CD4-positive, alpha-beta T cell treated with Interleukin-4 for 1 hour (primary cell): ENCODE measurements around the gene PCBP4.
"Not testable (repeated sequence)": the region's sequence is repeated elsewhere in the genome, so short reads cannot be mapped to it uniquely, and the experiment has no call there.

Source experiments
- DNase-seq, 2 donors: peaks; one replicate each; pipeline ENCODE4 v3.0.0-alpha.2; 2020 to 2022

PCBP4 gene

GRCh38 chr3:51937611-51938450 lies 29.4 kb downstream of the PCBP4 start:
- DNase-seq: no peak

- no peak for DNase-seq
Observed at GRCh38 chr3:51937014-51937413, 30.2 kb downstream of the PCBP4 start.

GRCh38 chr3:51935886-51936755 lies 31.1 kb downstream of the PCBP4 start:
- DNase-seq: no peak

- no peak for DNase-seq
Observed at GRCh38 chr3:51934991-51935885, 32.0 kb downstream of the PCBP4 start.

- DNase-seq: no peak
Observed at GRCh38 chr3:51934139-51934850, 33.0 kb downstream of the PCBP4 start.

- no peak for DNase-seq
Observed at GRCh38 chr3:51933471-51934138, 33.6 kb downstream of the PCBP4 start.

- no peak for DNase-seq
Observed at GRCh38 chr3:51932471-51933370, 34.5 kb downstream of the PCBP4 start.

- DNase-seq: no peak
Observed at GRCh38 chr3:51931756-51932155, 35.5 kb downstream of the PCBP4 start.

- no peak for DNase-seq
Observed at GRCh38 chr3:51930439-51930838, 36.8 kb downstream of the PCBP4 start.

GRCh38 chr3:51929420-51930003 lies 37.7 kb downstream of the PCBP4 start:
- DNase-seq: no peak

GRCh38 chr3:51928981-51929380 lies 38.3 kb downstream of the PCBP4 start:
- DNase-seq: not testable (repeated sequence)

GRCh38 chr3:51928438-51928837 lies 38.8 kb downstream of the PCBP4 start:
- DNase-seq: no peak

- DNase-seq: no peak
Observed at GRCh38 chr3:51927061-51927977, 39.9 kb downstream of the PCBP4 start.

GRCh38 chr3:51921081-51921578 lies 46.1 kb downstream of the PCBP4 start:
- no peak for DNase-seq

GRCh38 chr3:51916418-51916817 lies 50.8 kb downstream of the PCBP4 start:
- no peak for DNase-seq

GRCh38 chr3:51908026-51908425 lies 59.2 kb downstream of the PCBP4 start:
- no peak for DNase-seq
